SJCRH30 (cell line): ENCODE data around the gene CCDC127. TPM values are rescaled to one million over a fixed set of nuclear protein-coding genes. Genes with fewer than 3 reads are reported as not detected.
A peak's percentile ranks its signal among the peaks of the same experiment; 100 is the strongest.
"Not testable (repeated sequence)": the region's sequence is repeated elsewhere in the genome, so short reads cannot be mapped to it uniquely, and the experiment has no call there.

Source experiments
- DNase-seq, 2 experiments: peaks; one replicate each; pipeline ENCODE4 v3.0.0-alpha.2; 2015 to 2020
- H3K27ac ChIP-seq: fragments of 250-450 bp; sonication (Bioruptor Pico); 2 replicates; pipeline ENCODE4 v1.5.1; 2020; ENCODE audit warnings: mild to moderate bottlenecking, moderate library complexity
- H3K27me3 ChIP-seq: fragments of 250-450 bp; sonication (Bioruptor Pico); 2 replicates; pipeline ENCODE4 v1.5.1; 2020; ENCODE audit warnings: mild to moderate bottlenecking, moderate library complexity
- H3K36me3 ChIP-seq: fragments of 250-450 bp; sonication (Bioruptor Pico); 2 replicates; pipeline ENCODE4 v1.5.1; 2020; ENCODE audit warnings: mild to moderate bottlenecking, moderate library complexity
- H3K4me1 ChIP-seq: fragments of 250-450 bp; sonication (Bioruptor Pico); 2 replicates; pipeline ENCODE4 v1.5.1; 2020; ENCODE audit warnings: mild to moderate bottlenecking, moderate library complexity
- H3K4me3 ChIP-seq: fragments of 250-450 bp; sonication (Bioruptor Pico); 2 replicates; pipeline ENCODE4 v1.5.1; 2020; ENCODE audit warnings: mild to moderate bottlenecking, moderate library complexity
- H3K9me3 ChIP-seq: fragments of 250-450 bp; sonication (Bioruptor Pico); replicated peaks from 2 replicates; pipeline ENCODE4 v1.5.1; 2020; ENCODE audit warnings: mild to moderate bottlenecking, moderate library complexity
- total RNA-seq: library from RNA; depleted of rRNA; stranded (reverse); fragments of >200 nt; shearing (Covaris generic); gene quantifications from 2 replicates; pipeline ENCODE4 v1.2.3, GENCODE V29; 2014; rRNA removed

Gene CCDC127, protein sequence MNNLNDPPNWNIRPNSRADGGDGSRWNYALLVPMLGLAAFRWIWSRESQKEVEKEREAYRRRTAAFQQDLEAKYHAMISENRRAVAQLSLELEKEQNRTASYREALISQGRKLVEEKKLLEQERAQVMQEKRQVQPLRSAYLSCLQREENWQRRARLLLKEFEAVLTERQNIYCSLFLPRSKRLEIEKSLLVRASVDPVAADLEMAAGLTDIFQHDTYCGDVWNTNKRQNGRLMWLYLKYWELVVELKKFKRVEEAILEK
- 2.4 and 2.5 TPM in 2 replicates for total RNA-seq

GRCh38 chr5:217494-218456, at the start of gene CCDC127, which contains the start of gene SDHA:
Gene CCDC127, minus strand, starts transcription at chr5:218153. Its CDS starts 1,304 bp downstream, at chr5:216849.
Gene SDHA, plus strand, starts transcription at chr5:218320. Its CDS starts 36 bp downstream, at chr5:218356.
- H3K4me1 ChIP-seq, H3K27me3 ChIP-seq, H3K9me3 ChIP-seq, H3K36me3 ChIP-seq: not testable (repeated sequence)
- H3K4me3 ChIP-seq: peak within 1 kb of the TSS; percentile 72
- peak within 1 kb of the TSS; percentile 67 for H3K27ac ChIP-seq
- DNase-seq: peak; percentile 90 to 91

DNA sequence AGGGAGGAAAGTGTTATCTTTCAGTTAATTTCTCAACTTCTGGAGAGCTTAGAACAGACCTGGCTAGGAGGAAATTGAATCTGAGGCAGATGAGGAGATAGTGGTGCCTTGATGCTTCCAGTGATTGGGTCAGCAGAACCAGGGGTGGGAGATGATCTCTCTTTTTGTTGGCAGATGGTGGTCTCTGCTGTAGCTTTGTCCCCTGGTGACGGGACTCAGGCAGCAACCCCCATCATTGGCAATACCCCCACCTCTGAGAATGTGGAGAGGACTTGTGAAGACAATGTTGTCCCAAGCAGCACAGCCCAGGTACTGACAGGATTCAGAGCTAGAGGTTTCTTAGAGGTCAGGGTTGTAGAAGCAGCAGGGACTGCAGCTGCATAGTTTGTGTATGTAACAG, 49.8 kb upstream of the CCDC127 start:
- no peak overlapping the region for H3K4me3 ChIP-seq
- no peak for DNase-seq
- H3K27me3 ChIP-seq: no peaks in the 10 kb centered on the region
- no peaks in the 10 kb centered on the region for H3K36me3 ChIP-seq
- peaks cover 2% of the 10 kb centered on the region; the same call in 1 of the 2 replicates for H3K4me1 ChIP-seq
- no peak overlapping the region for H3K27ac ChIP-seq
- H3K9me3 ChIP-seq: no peaks in the 10 kb centered on the region

DNA sequence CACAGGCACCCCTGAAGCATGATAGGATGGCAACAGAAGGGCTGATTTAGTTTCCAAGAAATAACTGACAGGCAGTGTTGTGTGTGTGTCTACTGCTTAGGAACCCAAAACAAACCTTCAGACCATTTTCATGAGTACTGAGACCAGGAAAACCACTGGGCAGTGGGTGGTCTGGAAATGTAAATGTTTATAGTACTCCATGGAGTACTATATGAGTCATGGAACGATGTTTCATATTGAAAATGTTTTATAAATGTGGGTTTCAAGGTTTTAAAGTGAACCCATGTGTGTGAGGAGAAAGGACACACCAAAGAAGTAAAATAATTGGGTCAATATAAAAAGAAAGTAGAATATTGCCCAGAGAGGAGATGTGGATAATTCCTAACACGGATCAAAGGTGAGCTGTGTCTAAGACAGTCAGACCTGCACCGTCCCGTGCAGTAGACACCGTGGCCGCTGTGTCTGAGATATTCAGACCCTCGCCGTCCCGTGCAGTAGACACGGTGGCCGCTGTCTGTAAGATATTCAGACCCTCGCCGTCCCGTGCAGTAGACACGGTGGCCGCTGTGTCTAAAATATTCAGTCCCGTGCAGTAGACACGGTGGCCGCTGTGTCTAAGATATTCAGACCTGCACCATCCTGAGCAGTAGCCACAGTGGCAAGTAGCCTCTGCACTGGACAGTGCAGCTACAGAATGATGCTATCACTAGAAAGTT, 48.5 kb upstream of the CCDC127 start:
- H3K9me3 ChIP-seq, H3K27ac ChIP-seq, H3K4me1 ChIP-seq, DNase-seq, H3K4me3 ChIP-seq, H3K27me3 ChIP-seq, H3K36me3 ChIP-seq: not testable (repeated sequence)

GRCh38 chr5:264338-264737, 46.4 kb upstream of the CCDC127 start:
- no peaks in the 10 kb centered on the region for H3K9me3 ChIP-seq
- H3K4me1 ChIP-seq: peaks cover 2% of the 10 kb centered on the region; the same call in 1 of the 2 replicates
- DNase-seq: no peak
- no peaks in the 10 kb centered on the region for H3K27me3 ChIP-seq
- no peaks in the 10 kb centered on the region for H3K36me3 ChIP-seq
- no peak overlapping the region for H3K4me3 ChIP-seq
- H3K27ac ChIP-seq: no peak overlapping the region

GRCh38 chr5:263275-263974, 45.5 kb upstream of the CCDC127 start:
- DNase-seq, H3K4me3 ChIP-seq, H3K27ac ChIP-seq, H3K36me3 ChIP-seq, H3K9me3 ChIP-seq, H3K27me3 ChIP-seq, H3K4me1 ChIP-seq: not testable (repeated sequence)

DNA sequence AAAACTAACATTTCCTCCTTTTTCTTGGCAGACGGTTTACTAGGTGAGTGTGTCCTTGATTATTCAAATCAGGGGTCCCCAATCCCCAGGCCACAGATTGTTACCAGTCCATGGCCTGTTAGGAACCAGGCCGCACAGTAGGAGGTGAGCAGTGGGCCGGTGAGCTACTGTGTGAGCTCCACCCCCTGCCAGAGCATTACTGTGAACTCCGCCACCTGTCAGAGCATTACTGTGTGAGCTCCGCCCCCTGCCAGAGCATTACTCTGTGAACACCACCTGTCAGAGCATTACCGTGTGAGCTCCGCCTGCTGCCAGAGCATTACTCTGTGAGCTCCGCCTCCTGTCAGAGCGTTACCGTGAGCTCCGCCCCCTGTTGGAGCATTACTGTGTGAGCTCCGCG, 39.2 kb upstream of the CCDC127 start:
- H3K4me3 ChIP-seq: no peak overlapping the region
- H3K9me3 ChIP-seq: no peaks in the 10 kb centered on the region
- H3K27me3 ChIP-seq: no peaks in the 10 kb centered on the region
- H3K36me3 ChIP-seq: peaks cover 5% of the 10 kb centered on the region; the same call in 1 of the 2 replicates
- DNase-seq: no peak
- no peaks in the 10 kb centered on the region for H3K4me1 ChIP-seq
- H3K27ac ChIP-seq: no peak overlapping the region

GRCh38 chr5:256347-256746, 38.4 kb upstream of the CCDC127 start:
- not testable (repeated sequence) for H3K27me3 ChIP-seq, H3K36me3 ChIP-seq, H3K9me3 ChIP-seq, H3K4me1 ChIP-seq, H3K4me3 ChIP-seq, H3K27ac ChIP-seq, DNase-seq

- not testable (repeated sequence) for DNase-seq, H3K36me3 ChIP-seq, H3K4me3 ChIP-seq, H3K27ac ChIP-seq, H3K27me3 ChIP-seq, H3K4me1 ChIP-seq, H3K9me3 ChIP-seq
Measured at GRCh38 chr5:255116-255515, 37.2 kb upstream of the CCDC127 start.

GRCh38 chr5:254322-254721, 36.4 kb upstream of the CCDC127 start:
- not testable (repeated sequence) for H3K9me3 ChIP-seq, H3K27me3 ChIP-seq, H3K4me3 ChIP-seq, DNase-seq, H3K27ac ChIP-seq, H3K36me3 ChIP-seq, H3K4me1 ChIP-seq

- peaks cover 5% of the 10 kb centered on the region; the same call in 1 of the 2 replicates for H3K36me3 ChIP-seq
- no peaks in the 10 kb centered on the region for H3K9me3 ChIP-seq
- DNase-seq: no peak
- no peak overlapping the region for H3K4me3 ChIP-seq
- no peaks in the 10 kb centered on the region for H3K4me1 ChIP-seq
- no peak overlapping the region for H3K27ac ChIP-seq
- H3K27me3 ChIP-seq: no peaks in the 10 kb centered on the region
Measured at GRCh38 chr5:252546-252945, 34.6 kb upstream of the CCDC127 start.

GRCh38 chr5:251975-252374, 34.0 kb upstream of the CCDC127 start:
- not testable (repeated sequence) for H3K4me1 ChIP-seq, DNase-seq, H3K4me3 ChIP-seq, H3K9me3 ChIP-seq, H3K27ac ChIP-seq, H3K36me3 ChIP-seq, H3K27me3 ChIP-seq

DNA sequence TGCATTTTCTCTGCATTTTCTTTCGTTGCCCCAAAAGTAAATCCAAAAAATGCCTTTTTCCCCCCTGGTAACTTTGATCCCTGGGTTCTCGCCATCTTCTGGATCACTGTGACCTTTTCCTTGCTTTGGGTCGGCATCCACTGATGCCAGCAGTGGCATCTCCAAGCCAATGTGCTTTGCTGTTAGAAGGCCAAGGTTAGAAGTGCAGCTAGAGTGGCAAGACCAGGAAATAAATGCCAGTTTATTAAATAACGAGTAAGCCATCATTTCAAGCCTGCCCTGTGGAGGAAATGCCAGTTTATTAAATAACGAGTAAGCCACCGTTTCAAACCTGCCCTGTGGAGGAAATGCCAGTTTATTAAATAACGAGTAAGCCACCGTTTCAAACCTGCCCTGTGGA, 33.6 kb upstream of the CCDC127 start:
- not testable (repeated sequence) for H3K9me3 ChIP-seq, H3K36me3 ChIP-seq, H3K27me3 ChIP-seq, DNase-seq, H3K27ac ChIP-seq, H3K4me3 ChIP-seq, H3K4me1 ChIP-seq

DNA sequence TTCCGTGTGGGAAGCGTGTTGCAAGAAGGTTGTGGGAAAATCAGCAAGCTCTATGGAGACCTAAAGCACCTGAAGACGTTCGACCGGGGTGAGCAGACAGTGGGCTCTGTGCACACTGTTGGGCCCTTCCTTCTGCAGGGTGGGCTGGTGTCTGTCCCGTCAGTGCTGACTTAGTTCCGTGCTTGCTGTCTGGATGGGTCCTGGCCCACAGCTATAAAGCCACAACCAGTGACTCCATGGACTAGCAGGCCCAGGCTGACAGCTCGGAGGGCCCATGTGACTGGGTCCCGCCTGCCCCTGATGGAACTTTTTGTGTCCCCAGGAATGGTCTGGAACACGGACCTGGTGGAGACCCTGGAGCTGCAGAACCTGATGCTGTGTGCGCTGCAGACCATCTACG, 33.1 kb upstream of the CCDC127 start:
- H3K4me3 ChIP-seq, H3K4me1 ChIP-seq, H3K9me3 ChIP-seq, H3K27me3 ChIP-seq, DNase-seq, H3K27ac ChIP-seq, H3K36me3 ChIP-seq: not testable (repeated sequence)

DNA sequence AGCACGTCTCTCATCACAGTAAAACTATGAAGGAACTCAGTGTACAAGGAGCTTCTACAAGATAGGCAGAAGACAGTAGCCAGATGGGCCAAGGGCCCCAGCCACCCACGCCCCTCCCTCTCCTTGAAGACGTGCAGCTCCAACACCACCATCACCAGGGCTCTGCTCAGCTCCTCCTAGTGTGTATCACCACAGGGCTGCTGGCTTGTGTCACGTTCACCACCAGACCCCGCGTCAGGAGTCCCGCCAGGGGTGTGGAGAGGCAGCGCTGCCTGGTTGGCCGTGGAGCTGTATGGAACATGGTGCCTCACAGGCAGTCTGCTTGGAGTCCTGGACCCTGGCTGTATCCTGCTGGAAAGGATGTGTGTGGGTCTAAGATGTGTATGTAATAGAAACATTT, 32.4 kb upstream of the CCDC127 start:
- not testable (repeated sequence) for DNase-seq, H3K4me3 ChIP-seq, H3K27ac ChIP-seq, H3K27me3 ChIP-seq, H3K4me1 ChIP-seq, H3K9me3 ChIP-seq, H3K36me3 ChIP-seq
